ENCODE data around the gene CPAMD8. TPM values are rescaled to one million over a fixed set of nuclear protein-coding genes. Genes with fewer than 3 reads are reported as not detected.

CPAMD8 gene
- total RNA-seq, 4 donors from 2014 or later = 6.0 to 15.6 (median 7.6) TPM

- ATAC-seq = no peak
- no peak for DNase-seq
- intact Hi-C loops (cut with DNase I; ENCODE audit: low total_unique reads) = no loop called here
- no peaks in the 10 kb centered on the region for H3K36me3 ChIP-seq
- no peaks in the 10 kb centered on the region for H3K9me3 ChIP-seq
- peak overlapping the region in 3 of 4 donors; percentile 22 to 51 (median 31) for H3K4me3 ChIP-seq
- no peak for TF ChIP-seq CTCF (IDR thresholded peaks at IDR 0.05 in 4 of 5, conservative IDR thresholded peaks at IDR 0.05 in 1 of 5)
- no peak for TF ChIP-seq POLR2A (IDR thresholded peaks at IDR 0.05)
- no peaks in the 10 kb centered on the region for H3K4me1 ChIP-seq
- H3K27ac ChIP-seq = peak overlapping the region; percentile 7 to 74 (median 70)
- peaks cover 0 to 5% (median 4%) of the 10 kb centered on the region in 3 donors for H3K27me3 ChIP-seq
- in situ Hi-C loops (cut with MboI; ENCODE audit: low sequenced_read_pairs in 4 of 4) = no loop called here
Measured at GRCh38 chr19:16889883-16890460, 136.6 kb downstream of the CPAMD8 start.

GRCh38 chr19:16889366-16889882, 137.2 kb downstream of the CPAMD8 start:
- in situ Hi-C loops (cut with MboI; ENCODE audit: low sequenced_read_pairs in 4 of 4) (no loop called here), intact Hi-C loops (cut with DNase I; ENCODE audit: low total_unique reads) (no loop called here)
- Histone ChIP-seq H3K27me3 (peaks cover 0 to 1% (median 0%) of the 10 kb centered on the region in 3 donors), H3K4me3 (peak overlapping the region; percentile 22 to 51 (median 32)), H3K9me3 (no peaks in the 10 kb centered on the region), H3K27ac (peak overlapping the region; percentile 7 to 74 (median 70)), H3K36me3 (no peaks in the 10 kb centered on the region), H3K4me1 (no peaks in the 10 kb centered on the region)
- peak in 1 of 2 donors; percentile 25 for ATAC-seq
- no peak for TF ChIP-seq CTCF (IDR thresholded peaks at IDR 0.05 in 4 of 5, conservative IDR thresholded peaks at IDR 0.05 in 1 of 5)
- TF ChIP-seq POLR2A (IDR thresholded peaks at IDR 0.05) = no peak
- DNase-seq = peak in 1 of 2 donors; percentile 28

GRCh38 chr19:16888629-16889365, 137.8 kb downstream of the CPAMD8 start, which contains the start of gene F2RL3:
TSS of gene F2RL3 (plus strand) at chr19:16888999. CDS start at chr19:16889190, 191 bp downstream.
- no peaks in the 10 kb centered on the region for H3K4me1 ChIP-seq
- in situ Hi-C loops (cut with MboI; ENCODE audit: low sequenced_read_pairs in 4 of 4) (no loop called here), intact Hi-C loops (cut with DNase I; ENCODE audit: low total_unique reads) (no loop called here)
- peak within 1 kb of the TSS; percentile 33 to 74 (median 72) for H3K27ac ChIP-seq
- no peaks in the 10 kb centered on the region for H3K27me3 ChIP-seq
- H3K9me3 ChIP-seq = no peaks in the 10 kb centered on the region
- TF ChIP-seq CTCF (IDR thresholded peaks at IDR 0.05 in 4 of 5, conservative IDR thresholded peaks at IDR 0.05 in 1 of 5) (no peak), POLR2A (IDR thresholded peaks at IDR 0.05) (peak in 1 of 2 donors; percentile 36)
- DNase-seq (peak in 1 of 2 donors; percentile 36), ATAC-seq (peak; percentile 37 to 43)
- no peaks in the 10 kb centered on the region for H3K36me3 ChIP-seq
- peak within 1 kb of the TSS; percentile 22 to 51 (median 32) for H3K4me3 ChIP-seq

- intact Hi-C loops (cut with DNase I; ENCODE audit: low total_unique reads) (no loop called here), in situ Hi-C loops (cut with MboI; ENCODE audit: low sequenced_read_pairs in 4 of 4) (no loop called here)
- Histone ChIP-seq H3K9me3 (no peaks in the 10 kb centered on the region), H3K27ac (peak overlapping the region; percentile 33 to 74 (median 72)), H3K4me1 (no peaks in the 10 kb centered on the region), H3K36me3 (no peaks in the 10 kb centered on the region), H3K27me3 (no peaks in the 10 kb centered on the region), H3K4me3 (no peak overlapping the region)
- TF ChIP-seq POLR2A (IDR thresholded peaks at IDR 0.05) = no peak
- TF ChIP-seq CTCF (IDR thresholded peaks at IDR 0.05 in 4 of 5, conservative IDR thresholded peaks at IDR 0.05 in 1 of 5) = no peak
- ATAC-seq (no peak), DNase-seq (no peak)
Measured at GRCh38 chr19:16887353-16888265, 139.0 kb downstream of the CPAMD8 start.
